PC-9 (cell line): ENCODE results near the gene SLC1A3. TPM values are rescaled to one million over a fixed set of nuclear protein-coding genes. Genes with fewer than 3 reads are reported as not detected.
A peak's percentile ranks its signal among the peaks of the same experiment; 100 is the strongest.

ENCODE experiments used
- BruUV-seq: library from RNA; stranded (reverse); fragments of 400-500 nt; replicated peaks from 2 replicates; lab custom pipeline; 2021; lab: Mats Ljungman, UMichigan
- CTCF ChIA-PET: fragments of 300-600 bp; sonication (Branson Sonifier 250); formaldehyde crosslinking; loops from one replicate; lab custom pipeline; 2022; ENCODE audit warnings: antibody characterized with exemption; lab: Charles Lee
- POLR2A ChIA-PET: fragments of 300-600 bp; sonication (Branson Sonifier 250); formaldehyde crosslinking; loops from one replicate; lab custom pipeline; 2022; ENCODE audit warnings: antibody characterized with exemption; ENCODE audit not compliant: unreplicated experiment; lab: Charles Lee
- DNase-seq, 2 experiments: peaks; one replicate each; pipeline versions ENCODE4 v3.0.0 to v3.0.0-alpha.2; 2015 to 2022; ENCODE audit warnings: mixed read lengths in 1 of 2
- H2AFZ ChIP-seq: fragments of 200-600 bp; sonication (generic); 2 replicates; pipeline ENCODE4 v1.8.1; 2017; ENCODE audit warnings: antibody characterized with exemption
- H3F3A ChIP-seq: fragments of 200-600 bp; sonication (generic); 2 replicates; pipeline ENCODE4 v1.8.1; 2017; ENCODE audit warnings: antibody characterized with exemption, mild to moderate bottlenecking, low read depth; ENCODE audit not compliant: insufficient read depth
- H3K27ac ChIP-seq: fragments of 200-600 bp; sonication (generic); 2 replicates; pipeline ENCODE4 v1.6.1; 2016; ENCODE audit warnings: mixed run types
- H3K27me3 ChIP-seq: fragments of 200-600 bp; sonication (generic); 2 replicates; pipeline ENCODE4 v1.6.1; 2016; ENCODE audit warnings: low read depth, mixed run types; ENCODE audit not compliant: insufficient read depth
- H3K36me3 ChIP-seq: fragments of 200-600 bp; sonication (generic); 2 replicates; pipeline ENCODE4 v1.6.1; 2016; ENCODE audit warnings: low read depth, mixed run types
- H3K4me1 ChIP-seq: fragments of 200-600 bp; sonication (generic); replicated peaks from 2 replicates; pipeline ENCODE4 v1.6.1; 2016; ENCODE audit warnings: mixed run types; ENCODE audit not compliant: insufficient read depth
- H3K4me2 ChIP-seq: fragments of 200-600 bp; sonication (generic); 2 replicates; pipeline ENCODE4 v1.6.1; 2017; ENCODE audit warnings: mixed run types
- H3K4me3 ChIP-seq: fragments of 200-600 bp; sonication (generic); 2 replicates; pipeline ENCODE4 v1.6.1; 2016; ENCODE audit warnings: mixed run types
- H3K79me2 ChIP-seq: fragments of 200-600 bp; sonication (generic); 2 replicates; pipeline ENCODE4 v1.6.1; 2017; ENCODE audit warnings: low read depth, mixed run types
- H3K9me2 ChIP-seq: fragments of 200-600 bp; sonication (generic); 2 replicates; pipeline ENCODE4 v1.8.1; 2017; ENCODE audit warnings: mild to moderate bottlenecking; ENCODE audit not compliant: insufficient read depth
- H3K9me3 ChIP-seq: fragments of 200-600 bp; sonication (generic); 2 replicates; pipeline ENCODE4 v1.8.1; 2016; ENCODE audit warnings: low read depth; ENCODE audit not compliant: insufficient read depth
- H4K20me1 ChIP-seq: fragments of 200-600 bp; sonication (generic); 2 replicates; pipeline ENCODE4 v1.8.1; 2017; ENCODE audit not compliant: insufficient read depth
- EZH2 ChIP-seq: fragments of 200-600 bp; sonication (generic); IDR thresholded peaks from 2 replicates; pipeline ENCODE4 v1.8.0; 2017; ENCODE audit warnings: antibody characterized with exemption, low read depth
- intact Hi-C: fragments of 100-400 bp; cut with micrococcal nuclease; formaldehyde crosslinking; loops from one replicate; pipeline ENCODE4 v1.10.0; 2022; ENCODE audit not compliant: unreplicated experiment
- total RNA-seq: library from RNA; stranded (reverse); gene quantifications from 2 replicates; pipeline ENCODE4 v1.2.3, GENCODE V29; 2021
- TF ChIP-seq, protein P1 (sequence below): fragments of 200-600 bp; sonication (generic); conservative IDR thresholded peaks from 2 replicates; pipeline ENCODE4 v1.6.1; 2017; ENCODE audit warnings: mixed run types, antibody characterized with exemption, mild to moderate bottlenecking, moderate library complexity

The SLC1A3 gene
- total RNA-seq, 1 experiment from 2014 or later: 0.24 TPM

DNA sequence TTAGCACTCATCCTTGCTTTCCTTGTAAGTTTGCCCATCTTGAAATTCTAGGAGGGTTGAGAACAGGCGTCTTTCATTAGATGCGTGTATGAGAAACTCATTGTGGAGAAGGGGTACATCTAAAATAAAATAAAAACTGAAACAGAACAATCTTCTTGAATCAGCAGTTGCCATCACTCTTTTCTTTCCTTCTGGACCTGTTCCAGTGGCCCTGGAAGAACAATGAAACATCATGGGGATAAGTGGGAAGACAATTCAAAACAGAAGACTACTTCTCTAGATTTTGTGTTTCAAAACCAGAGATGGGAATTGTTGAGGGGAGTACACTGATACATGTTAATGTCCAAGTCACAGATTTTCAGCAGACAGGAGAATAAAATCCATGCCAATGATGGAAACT lies 59.9 kb downstream of the SLC1A3 start:
- Histone ChIP-seq H3K4me2 (peak overlapping the region; percentile 60), H3K36me3 (peaks cover 19% of the 10 kb centered on the region), H3K27me3 (no peaks in the 10 kb centered on the region), H3F3A (peaks cover 46% of the 10 kb centered on the region), H3K9me2 (no peaks in the 10 kb centered on the region), H3K4me1 (peaks cover 60% of the 10 kb centered on the region), H4K20me1 (no peaks in the 10 kb centered on the region), H2AFZ (no peak overlapping the region), H3K9me3 (no peaks in the 10 kb centered on the region), H3K79me2 (0 out of 2 replicates have a peak, but pooled peaks cover 4% of the 10 kb centered on the region), H3K27ac (peak overlapping the region; percentile 79), H3K4me3 (no peak overlapping the region)
- BruUV-seq: no TSS peak
- no peak for DNase-seq
- POLR2A ChIA-PET: no interaction called here
- intact Hi-C loops: no loop called here
- CTCF ChIA-PET: no interaction called here
- TF ChIP-seq EZH2: no peak
- TF ChIP-seq, protein P1, sequence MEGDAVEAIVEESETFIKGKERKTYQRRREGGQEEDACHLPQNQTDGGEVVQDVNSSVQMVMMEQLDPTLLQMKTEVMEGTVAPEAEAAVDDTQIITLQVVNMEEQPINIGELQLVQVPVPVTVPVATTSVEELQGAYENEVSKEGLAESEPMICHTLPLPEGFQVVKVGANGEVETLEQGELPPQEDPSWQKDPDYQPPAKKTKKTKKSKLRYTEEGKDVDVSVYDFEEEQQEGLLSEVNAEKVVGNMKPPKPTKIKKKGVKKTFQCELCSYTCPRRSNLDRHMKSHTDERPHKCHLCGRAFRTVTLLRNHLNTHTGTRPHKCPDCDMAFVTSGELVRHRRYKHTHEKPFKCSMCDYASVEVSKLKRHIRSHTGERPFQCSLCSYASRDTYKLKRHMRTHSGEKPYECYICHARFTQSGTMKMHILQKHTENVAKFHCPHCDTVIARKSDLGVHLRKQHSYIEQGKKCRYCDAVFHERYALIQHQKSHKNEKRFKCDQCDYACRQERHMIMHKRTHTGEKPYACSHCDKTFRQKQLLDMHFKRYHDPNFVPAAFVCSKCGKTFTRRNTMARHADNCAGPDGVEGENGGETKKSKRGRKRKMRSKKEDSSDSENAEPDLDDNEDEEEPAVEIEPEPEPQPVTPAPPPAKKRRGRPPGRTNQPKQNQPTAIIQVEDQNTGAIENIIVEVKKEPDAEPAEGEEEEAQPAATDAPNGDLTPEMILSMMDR: no peak

DNA sequence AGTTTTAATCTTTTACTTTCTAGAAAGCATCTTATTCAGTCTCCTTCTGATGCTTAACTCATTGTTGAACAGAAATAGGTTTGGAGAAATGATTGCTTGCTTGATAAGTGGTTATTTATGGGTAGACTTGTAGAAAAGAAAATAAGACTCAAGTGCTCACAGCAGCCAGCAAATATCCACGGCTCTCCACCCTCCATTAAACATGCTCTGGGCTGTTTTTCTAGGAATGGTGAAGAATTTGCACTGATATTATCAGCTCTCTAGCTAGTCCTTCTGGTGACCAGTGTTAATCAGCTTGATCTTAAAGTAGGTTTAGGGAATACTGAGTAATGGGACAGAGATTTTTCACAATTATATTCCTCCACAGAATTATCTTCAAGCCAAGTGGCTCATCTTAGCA lies 60.6 kb downstream of the SLC1A3 start:
- peaks cover 46% of the 10 kb centered on the region for H3F3A ChIP-seq
- no peak overlapping the region for H2AFZ ChIP-seq
- peak overlapping the region; percentile 60 for H3K4me2 ChIP-seq
- H3K4me1 ChIP-seq: peaks cover 60% of the 10 kb centered on the region
- H3K4me3 ChIP-seq: no peak overlapping the region
- peaks cover 25% of the 10 kb centered on the region for H3K36me3 ChIP-seq
- no peaks in the 10 kb centered on the region for H3K9me2 ChIP-seq
- POLR2A ChIA-PET: no interaction called here
- no peak for TF ChIP-seq EZH2
- TF ChIP-seq, protein P1: no peak
- no TSS peak for BruUV-seq
- 0 out of 2 replicates have a peak, but pooled peaks cover 4% of the 10 kb centered on the region for H3K79me2 ChIP-seq
- peak overlapping the region; percentile 79 for H3K27ac ChIP-seq
- no peaks in the 10 kb centered on the region for H4K20me1 ChIP-seq
- no peaks in the 10 kb centered on the region for H3K27me3 ChIP-seq
- CTCF ChIA-PET: no interaction called here
- H3K9me3 ChIP-seq: no peaks in the 10 kb centered on the region
- DNase-seq: peak in 1 of 2 experiments; percentile 71
- intact Hi-C loops: no loop called here

DNA sequence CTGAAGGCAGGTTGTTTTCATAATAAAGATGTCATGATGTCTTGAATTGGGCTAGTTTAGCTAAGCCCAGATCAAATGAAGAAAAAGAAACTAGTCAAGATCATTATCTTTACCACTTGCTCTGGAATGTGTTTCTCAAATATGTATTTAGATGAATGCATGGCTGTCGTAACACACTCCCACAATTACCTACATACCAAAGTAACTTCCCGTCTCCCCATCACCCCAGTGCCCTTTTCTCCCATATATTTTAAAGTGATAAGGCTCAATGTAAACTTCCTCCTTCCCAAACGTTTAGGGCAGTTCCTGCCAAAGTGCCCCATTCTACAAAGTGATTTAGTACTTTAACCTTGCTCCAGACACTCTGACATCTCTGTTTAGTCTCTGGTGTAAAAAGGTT lies 61.4 kb downstream of the SLC1A3 start:
- ChIA-PET POLR2A (no interaction called here), CTCF (no interaction called here)
- Histone ChIP-seq H3K4me2 (peak overlapping the region; percentile 60), H3K79me2 (0 out of 2 replicates have a peak, but pooled peaks cover 4% of the 10 kb centered on the region), H3K27me3 (no peaks in the 10 kb centered on the region), H3K9me2 (no peaks in the 10 kb centered on the region), H3F3A (peaks cover 46% of the 10 kb centered on the region), H3K4me1 (peaks cover 60% of the 10 kb centered on the region), H3K9me3 (no peaks in the 10 kb centered on the region), H2AFZ (no peak overlapping the region), H4K20me1 (no peaks in the 10 kb centered on the region), H3K4me3 (0 out of 2 replicates have a peak overlapping the region, but pooled peaks have one; percentile 12), H3K36me3 (peaks cover 25% of the 10 kb centered on the region), H3K27ac (peak overlapping the region; percentile 79)
- DNase-seq: peak in 1 of 2 experiments; percentile 97
- TF ChIP-seq, protein P1: no peak
- TF ChIP-seq EZH2: no peak
- intact Hi-C loops: no loop called here
- no TSS peak for BruUV-seq
